NCI-H128 (cell line): ENCODE measurements around the gene IL11.

ENCODE experiments used
- DNase-seq: peaks from one replicate; lab custom pipeline; 2025; ENCODE audit not compliant: unreplicated experiment; lab: John Stamatoyannopoulos, UW

Gene IL11

GRCh38 chr19:55353356-55353802, 16.9 kb downstream of the IL11 start:
- no peak for DNase-seq

- no peak for DNase-seq
Measured at GRCh38 chr19:55352549-55353145, 17.6 kb downstream of the IL11 start.

GRCh38 chr19:55352040-55352439, 18.2 kb downstream of the IL11 start:
- no peak for DNase-seq

- no peak for DNase-seq
Measured at GRCh38 chr19:55350620-55351315, 19.5 kb downstream of the IL11 start.

- DNase-seq: no peak
Measured at GRCh38 chr19:55348317-55349034, 21.8 kb downstream of the IL11 start.

GRCh38 chr19:55347442-55348009, 22.7 kb downstream of the IL11 start:
- DNase-seq: no peak

GRCh38 chr19:55346725-55347441, 23.4 kb downstream of the IL11 start:
- DNase-seq: no peak

- DNase-seq: no peak
Measured at GRCh38 chr19:55345818-55346724, 24.2 kb downstream of the IL11 start.

GRCh38 chr19:55345101-55345817, 25.0 kb downstream of the IL11 start:
- no peak for DNase-seq

- DNase-seq: no peak
Measured at GRCh38 chr19:55344444-55344843, 25.8 kb downstream of the IL11 start.

GRCh38 chr19:55341595-55342531, 28.4 kb downstream of the IL11 start:
- no peak for DNase-seq

- DNase-seq: peak; percentile 62
Measured at GRCh38 chr19:55341171-55341588, 29.1 kb downstream of the IL11 start.

GRCh38 chr19:55340784-55341147, 29.5 kb downstream of the IL11 start:
- DNase-seq: no peak

- DNase-seq: no peak
Measured at GRCh38 chr19:55339889-55340783, 30.1 kb downstream of the IL11 start.

- DNase-seq: peak; percentile 100
Measured at GRCh38 chr19:55339105-55339888, 31.0 kb downstream of the IL11 start, which contains the start of gene KMT5C. TSS of gene KMT5C (plus strand) at chr19:55339876. CDS start at chr19:55341937, 2,061 bp downstream.

- DNase-seq: no peak
Measured at GRCh38 chr19:55336101-55336500, 34.2 kb downstream of the IL11 start.

- DNase-seq: no peak
Measured at GRCh38 chr19:55333870-55334269, 36.4 kb downstream of the IL11 start.
